Stimulated activated CD4-positive, alpha-beta T cell treated with anti-CD3 and anti-CD28 coated beads, TNF-alpha, amount 100 ng/mL, for 48 hours (primary cell): ENCODE measurements around the gene CES4A.

Experiments
- DNase-seq, 3 donors: peaks; one replicate each; pipeline ENCODE4 v3.0.0-alpha.2; 2020; ENCODE audit warnings: low read depth in 3 of 3

The CES4A gene

GRCh38 chr16:67050796-67051195, 62.4 kb downstream of the CES4A start:
- DNase-seq, result no peak

DNA sequence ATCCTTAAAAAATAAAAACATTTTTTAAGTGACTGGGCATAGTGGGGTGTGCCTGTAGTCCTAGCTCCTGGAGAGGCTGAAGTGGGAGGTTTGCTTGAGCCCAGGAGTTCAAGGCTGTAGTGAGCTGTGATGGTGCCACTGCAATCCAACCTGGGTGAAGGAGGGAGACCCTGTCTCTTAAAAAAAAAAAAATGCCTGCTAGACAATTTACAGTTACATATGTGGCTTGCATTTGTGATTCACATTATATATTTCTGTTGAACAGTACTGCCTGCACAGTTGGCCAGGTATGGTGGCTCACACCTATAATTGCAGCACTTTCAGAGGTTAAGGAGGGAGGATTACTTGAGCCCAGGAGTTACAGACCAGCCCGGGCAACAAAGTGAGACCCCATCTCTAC, 64.0 kb downstream of the CES4A start:
- no peak for DNase-seq

GRCh38 chr16:67053767-67054334, 65.5 kb downstream of the CES4A start:
- no peak for DNase-seq

- DNase-seq, result no peak
These were observed 66.5 kb downstream of the CES4A start for GRCh38 chr16:67054901-67055300.

GRCh38 chr16:67055712-67056487, 67.5 kb downstream of the CES4A start:
- DNase-seq, result no peak
